H1 (cell line): ENCODE results near the gene MRGPRX1. TPM values are rescaled to one million over a fixed set of nuclear protein-coding genes. Genes with fewer than 3 reads are reported as not detected.

ENCODE experiments used
- CTCF ChIA-PET: fragments of 300-600 bp; sonication (Branson Sonifier 250); formaldehyde crosslinking; loops from one replicate; lab custom pipeline; 2021; ENCODE audit not compliant: partially characterized antibody; lab: Charles Lee
- POLR2A ChIA-PET: fragments of 300-600 bp; sonication (Branson Sonifier 250); formaldehyde crosslinking; loops from one replicate; lab custom pipeline; 2021; ENCODE audit warnings: inconsistent platforms; ENCODE audit not compliant: partially characterized antibody; lab: Charles Lee
- DNase-seq, 2 experiments: peaks; one replicate each; pipeline versions ENCODE4 v3.0.0 to v3.0.0-alpha.2; 2010 to 2022; ENCODE audit warnings: low spot score in 2 of 2, low read depth in 1 of 2, mixed read lengths in 1 of 2
- FAIRE-seq: peaks from 2 replicates; lab custom pipeline; 2011; peaks lifted over from hg19 to GRCh38; lab: Jason Lieb, UNC
- H2AFZ ChIP-seq: 2 replicates; pipeline ENCODE4 v1.8.1; 2012; ENCODE audit warnings: low read length, inconsistent platforms
- H2AK5ac ChIP-seq: 2 replicates; pipeline ENCODE4 v1.6.1; 2013; ENCODE audit warnings: low read depth, low read length
- H2BK120ac ChIP-seq: replicated peaks from 2 replicates; pipeline ENCODE3; 2013; ENCODE audit warnings: low read depth, low read length, inconsistent platforms
- H2BK12ac ChIP-seq: 2 replicates; pipeline ENCODE4 v1.6.1; 2013; ENCODE audit warnings: low read depth, low read length
- H2BK15ac ChIP-seq: 2 replicates; pipeline ENCODE4 v1.6.1; 2013; ENCODE audit warnings: low read length
- H2BK20ac ChIP-seq: 2 replicates; pipeline ENCODE4 v1.6.1; 2013; ENCODE audit warnings: low read length
- H2BK5ac ChIP-seq: 2 replicates; pipeline ENCODE4 v1.6.1; 2013; ENCODE audit warnings: low read depth, low read length
- H3K14ac ChIP-seq: 2 replicates; pipeline ENCODE4 v1.6.1; 2013; ENCODE audit warnings: inconsistent platforms; ENCODE audit not compliant: insufficient read length
- H3K18ac ChIP-seq: 2 replicates; pipeline ENCODE4 v1.6.1; 2013; ENCODE audit warnings: low read length; ENCODE audit errors: extremely low read depth
- H3K23ac ChIP-seq: 2 replicates; pipeline ENCODE4 v1.6.1; 2013; ENCODE audit warnings: inconsistent platforms; ENCODE audit not compliant: insufficient read length
- H3K23me2 ChIP-seq: 2 replicates; pipeline ENCODE4 v1.6.1; 2013; ENCODE audit warnings: low read depth, low read length
- H3K27ac ChIP-seq: 2 replicates; pipeline ENCODE4 v1.6.1; 2011; ENCODE audit warnings: low read depth, low read length, inconsistent platforms
- H3K27me3 ChIP-seq, 4 experiments: replicated peaks in 1 of 4; 1 replicate in 1 of 4; 2 replicates in 3 of 4; pipeline versions ENCODE4 v1.6.1 to v1.8.1; 2011 to 2013; ENCODE audit warnings: low read length in 3 of 4, mild to moderate bottlenecking in 3 of 4, inconsistent platforms in 2 of 4, mixed read lengths in 2 of 4, moderate library complexity in 1 of 4; ENCODE audit not compliant: control insufficient read depth in 3 of 4, insufficient read depth in 3 of 4; ENCODE audit errors: extremely low read depth in 1 of 4
- H3K36me3 ChIP-seq, 4 experiments: 2 replicates each; pipeline versions ENCODE4 v1.6.1 to v1.8.1; 2011 to 2013; ENCODE audit warnings: mild to moderate bottlenecking in 4 of 4, low read length in 3 of 4, moderate library complexity in 2 of 4, control low read depth in 1 of 4, inconsistent platforms in 1 of 4; ENCODE audit not compliant: insufficient read depth in 4 of 4, control insufficient read depth in 2 of 4
- H3K4ac ChIP-seq: replicated peaks from 2 replicates; pipeline ENCODE3; 2013; ENCODE audit warnings: low read length, low read depth, mixed read lengths, inconsistent platforms; ENCODE audit not compliant: insufficient read length
- H3K4me1 ChIP-seq, 4 experiments: replicated peaks in 1 of 4; 1 replicate in 1 of 4; 2 replicates in 3 of 4; pipeline versions ENCODE4 v1.6.1 to v1.8.1; 2011 to 2013; ENCODE audit warnings: low read length in 3 of 4, inconsistent platforms in 2 of 4, mixed read lengths in 1 of 4; ENCODE audit not compliant: insufficient read depth in 4 of 4, control insufficient read depth in 3 of 4
- H3K4me2 ChIP-seq, 2 experiments: 2 replicates each; pipeline versions ENCODE4 v1.6.1 to v1.8.1; 2011 to 2013; ENCODE audit warnings: low read depth in 2 of 2, low read length in 2 of 2, control low read depth in 1 of 2, inconsistent platforms in 1 of 2, mild to moderate bottlenecking in 1 of 2; ENCODE audit not compliant: insufficient read depth in 1 of 2
- H3K4me3 ChIP-seq, 4 experiments: fragments of 200-600, 300-600 bp in 1 of 4; sonication (generic), shearing (Covaris generic), sonication (Bioruptor Twin) in 1 of 4; 2 replicates each; pipeline versions ENCODE4 v1.5.1 to v1.8.1; 2011 to 2016; ENCODE audit warnings: low read length in 4 of 4, low read depth in 3 of 4, control low read depth in 2 of 4, inconsistent platforms in 2 of 4, mild to moderate bottlenecking in 2 of 4, mixed read lengths in 1 of 4, moderate library complexity in 1 of 4; ENCODE audit not compliant: insufficient read depth in 2 of 4; ENCODE audit errors: extremely low read depth in 1 of 4
- H3K56ac ChIP-seq: replicated peaks from 2 replicates; pipeline ENCODE3; 2013; ENCODE audit warnings: low read depth, mild to moderate bottlenecking, mixed read lengths, low read length, inconsistent platforms; ENCODE audit not compliant: insufficient read length
- H3K79me1 ChIP-seq: 2 replicates; pipeline ENCODE4 v1.6.1; 2013; ENCODE audit warnings: low read depth, low read length, control low read depth
- H3K79me2 ChIP-seq, 2 experiments: 2 replicates each; pipeline versions ENCODE4 v1.6.1 to v1.8.1; 2012 to 2013; ENCODE audit warnings: low read length in 2 of 2, mild to moderate bottlenecking in 2 of 2, inconsistent platforms in 1 of 2; ENCODE audit not compliant: insufficient read depth in 2 of 2, control insufficient read depth in 1 of 2
- H3K9ac ChIP-seq, 4 experiments: replicated peaks in 1 of 4; 1 replicate in 1 of 4; 2 replicates in 3 of 4; pipeline versions ENCODE4 v1.6.1 to v1.8.1; 2011 to 2013; ENCODE audit warnings: low read depth in 3 of 4, low read length in 3 of 4, control low read depth in 2 of 4, mild to moderate bottlenecking in 2 of 4, moderate library complexity in 2 of 4, inconsistent platforms in 1 of 4; ENCODE audit errors: extremely low read depth in 1 of 4
- H3K9me3 ChIP-seq, 2 experiments: 2 replicates each; pipeline versions ENCODE4 v1.6.1 to v1.8.1; 2012 to 2013; ENCODE audit warnings: mild to moderate bottlenecking in 2 of 2, moderate library complexity in 2 of 2, control low read depth in 1 of 2, inconsistent platforms in 1 of 2, low read depth in 1 of 2, low read length in 1 of 2, mixed read lengths in 1 of 2; ENCODE audit not compliant: insufficient read depth in 2 of 2
- H4K20me1 ChIP-seq, 2 experiments: replicated peaks in 1 of 2; 2 replicates each; pipeline versions ENCODE3 to v1.8.1; 2011 to 2013; ENCODE audit warnings: inconsistent platforms in 2 of 2, low read length in 2 of 2, mild to moderate bottlenecking in 1 of 2; ENCODE audit not compliant: insufficient read depth in 2 of 2, control insufficient read depth in 1 of 2
- H4K5ac ChIP-seq: 2 replicates; pipeline ENCODE4 v1.6.1; 2013; ENCODE audit warnings: low read length, low read depth, mixed read lengths, inconsistent platforms; ENCODE audit not compliant: insufficient read length
- H4K8ac ChIP-seq: 2 replicates; pipeline ENCODE4 v1.8.0; 2013; ENCODE audit warnings: mild to moderate bottlenecking, moderate library complexity, low read length, inconsistent platforms; ENCODE audit not compliant: insufficient read depth; ENCODE audit errors: extremely low read depth
- H4K91ac ChIP-seq: replicated peaks from 2 replicates; pipeline ENCODE3; 2013; ENCODE audit warnings: low read length, mixed read lengths, inconsistent platforms; ENCODE audit not compliant: insufficient read length
- HDAC6 ChIP-seq: IDR thresholded peaks from one replicate; pipeline ENCODE4 v1.7.1; 2012; ENCODE audit warnings: low read depth, mild to moderate bottlenecking, inconsistent platforms, low read length, moderate library complexity
- POLR2AphosphoS5 ChIP-seq: IDR thresholded peaks from 2 replicates; pipeline ENCODE4 v1.6.1; 2011; ENCODE audit warnings: low read depth, low read length
- WGBS, 2 experiments: shearing (Covaris generic) in 1 of 2; methylation state at CpG; one replicate each; pipeline versions ENCODE4 v1.1.6 to v1.1.7; 2013 to 2015; ENCODE audit warnings: low lambda C conversion rate in 2 of 2, mixed read lengths in 2 of 2, inconsistent platforms in 1 of 2, low coverage in 1 of 2, missing lambda C conversion rate in 1 of 2; ENCODE audit not compliant: insufficient replicate concordance in 2 of 2, insufficient coverage in 1 of 2, insufficient read length in 1 of 2; ENCODE audit errors: extremely low coverage in 1 of 2, missing lambda C conversion rate in 1 of 2; 5-methylcytosine and 5-hydroxymethylcytosine counted together
- polyA plus RNA-seq, 7 experiments: library from polyadenylated mRNA; depleted of rRNA in 3 of 7; stranded (reverse) in 5 of 7; unstranded in 2 of 7; fragments of >200 nt in 5 of 7; fragments of 200-250 nt in 2 of 7; gene quantifications; 1 replicate in 5 of 7; 2 replicates in 1 of 7; 4 replicates in 1 of 7; pipeline versions ENCODE4 v1.2.1 to v1.2.3, GENCODE V29; 2011 to 2013; ENCODE audit warnings: missing spikeins in 2 of 7, mixed read lengths in 2 of 7
- total RNA-seq: library from RNA; stranded (reverse); fragmentation: NEBNext Ultra II Directional; extraction: Animal tissue kit (Norgen Biotek cat#: 25700); gene quantifications from 2 replicates; pipeline ENCODE4 v1.2.1, GENCODE V29; 2021

Gene MRGPRX1
- total and polyA plus RNA-seq, 2 of the 8 experiments (the other 6 are each of a cell fraction or from before 2014, with no cell fraction given) = not detected

GRCh38 chr11:18969720-18970119 is 30.5 kb upstream of the MRGPRX1 start:
- H2AK5ac ChIP-seq = no peak overlapping the region
- no peak for TF ChIP-seq POLR2AphosphoS5
- no peak for TF ChIP-seq HDAC6
- no peak overlapping the region for H3K56ac ChIP-seq
- no peak overlapping the region for H3K9ac ChIP-seq
- WGBS, 2 experiments = 95% methylated on average over 3 of the region's 3 CpGs; no CpG with 5 or more reads in 1 of the 2 experiments
- H2AFZ ChIP-seq = no peak overlapping the region
- no peak overlapping the region for H3K18ac ChIP-seq
- H2BK12ac ChIP-seq = no peak overlapping the region
- no peak overlapping the region for H4K5ac ChIP-seq
- H3K27ac ChIP-seq = no peak overlapping the region
- H3K14ac ChIP-seq = no peak overlapping the region
- H3K9me3 ChIP-seq = no peaks in the 10 kb centered on the region
- no peak overlapping the region for H3K4me2 ChIP-seq
- no peak overlapping the region for H3K4me3 ChIP-seq
- no peak overlapping the region for H2BK15ac ChIP-seq
- no peak overlapping the region for H4K8ac ChIP-seq
- H3K4me1 ChIP-seq = no peaks in the 10 kb centered on the region; a peak in 1 of 7 replicates
- no peak overlapping the region for H3K4ac ChIP-seq
- H2BK5ac ChIP-seq = no peak overlapping the region
- no peak overlapping the region for H3K23ac ChIP-seq
- H3K27me3 ChIP-seq = no peaks in the 10 kb centered on the region
- no peaks in the 10 kb centered on the region for H3K79me1 ChIP-seq
- DNase-seq (no peak), FAIRE-seq (no peak)
- H3K36me3 ChIP-seq = no peaks in the 10 kb centered on the region
- H2BK120ac ChIP-seq = no peak overlapping the region
- H4K91ac ChIP-seq = no peak overlapping the region
- ChIA-PET CTCF (no interaction called here), POLR2A (no interaction called here)
- no peaks in the 10 kb centered on the region for H3K23me2 ChIP-seq
- H2BK20ac ChIP-seq = no peak overlapping the region
- H3K79me2 ChIP-seq = no peaks in the 10 kb centered on the region
- no peaks in the 10 kb centered on the region for H4K20me1 ChIP-seq
